Mesenteric fat pad (tissue), 1 donor: ENCODE results near the gene ALPL. TPM values are rescaled to one million over a fixed set of nuclear protein-coding genes. Genes with fewer than 3 reads are reported as not detected.
"Not testable (repeated sequence)": the region's sequence is repeated elsewhere in the genome, so short reads cannot be mapped to it uniquely, and the experiment has no call there.

Experiments used
- DNase-seq: peaks from one replicate; pipeline ENCODE4 v3.0.0-alpha.2; 2020; ENCODE audit warnings: low spot score
- total RNA-seq: library from RNA; stranded (reverse); fragmentation: NEBNext Ultra II Directional; extraction: Animal tissue kit (Norgen Biotek cat#: 25700); gene quantifications from one replicate; pipeline ENCODE4 v1.2.1, GENCODE V29; 2021
- donor health status: DM: yes; HTN: yes; CAD: no.

The ALPL gene
- total RNA-seq, 1 donor from 2014 or later, result 129 TPM

DNA sequence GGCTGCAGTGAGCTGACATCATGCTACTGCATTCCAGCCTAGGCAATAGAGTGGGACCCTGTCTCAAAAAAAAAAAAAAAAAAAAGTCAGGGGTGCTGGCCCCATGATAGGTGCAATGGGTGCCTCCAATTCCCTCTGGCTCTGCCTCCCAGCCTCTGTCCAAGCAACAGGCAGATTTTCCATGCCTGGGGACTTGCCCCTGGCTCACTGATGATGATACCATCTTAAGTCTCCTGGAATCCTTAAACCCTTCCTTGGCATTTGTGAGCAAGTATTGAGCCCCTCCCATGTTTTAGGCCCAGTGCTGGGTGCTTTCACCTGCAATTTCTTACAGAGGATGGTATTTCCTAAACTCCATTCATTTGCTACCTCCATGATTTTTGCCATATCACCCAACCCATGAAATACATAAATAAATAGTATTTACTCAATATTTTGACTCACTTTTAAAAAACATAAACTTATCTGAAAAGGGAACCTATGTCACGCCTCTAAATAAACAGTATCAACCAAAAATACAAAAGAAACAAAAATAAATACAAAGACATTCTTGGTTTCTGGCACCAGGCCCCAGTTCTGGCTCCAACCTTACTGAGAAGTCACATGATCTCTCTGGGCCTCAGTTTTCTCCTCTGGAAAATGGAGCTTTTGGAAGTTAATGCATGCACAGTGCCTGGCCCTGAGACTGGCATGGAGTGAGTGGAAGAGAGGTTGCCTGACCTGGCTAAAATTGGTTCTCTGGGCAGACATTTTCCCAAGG lies 1.5 kb upstream of the ALPL start:
- DNase-seq, result no peak

DNA sequence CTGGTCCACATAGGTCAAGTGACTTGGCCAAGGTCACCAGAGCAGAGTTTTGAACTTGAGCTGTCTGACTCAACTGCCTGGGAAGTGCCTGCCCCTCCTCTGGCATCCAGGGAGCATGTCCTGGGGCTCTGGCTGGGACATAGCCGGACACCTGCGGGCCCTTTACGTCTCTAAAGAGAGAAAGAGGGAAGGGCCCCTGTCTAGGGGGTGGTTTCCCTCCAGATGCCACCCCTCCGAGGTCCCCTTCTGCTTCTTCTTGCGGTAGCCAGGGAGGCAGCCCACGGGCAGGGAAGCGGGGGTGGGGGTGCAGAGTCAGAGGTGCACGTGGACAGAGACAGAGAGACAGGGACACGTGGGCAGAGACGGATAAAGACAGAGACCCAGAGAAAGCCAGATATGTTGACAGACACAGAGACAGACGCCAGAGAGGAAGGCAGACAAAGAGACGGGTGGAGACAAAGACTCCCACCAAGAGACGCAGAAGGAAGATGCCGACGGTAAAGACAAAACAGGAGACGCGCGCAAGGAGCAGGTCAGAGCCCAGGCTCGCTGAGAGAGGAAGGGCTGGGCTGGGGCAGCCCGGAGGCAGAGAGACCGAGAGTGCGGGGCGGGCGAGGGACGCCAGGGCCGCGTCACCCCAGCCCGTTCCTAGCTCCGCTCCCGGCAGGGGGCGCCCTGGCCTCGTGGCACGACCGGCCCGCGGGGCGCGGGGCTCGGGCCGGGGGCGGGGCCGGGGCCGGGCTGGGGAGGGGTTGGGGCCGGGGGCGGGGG lies 458 bp upstream of the ALPL start:
- DNase-seq, result peak; percentile 94

DNA sequence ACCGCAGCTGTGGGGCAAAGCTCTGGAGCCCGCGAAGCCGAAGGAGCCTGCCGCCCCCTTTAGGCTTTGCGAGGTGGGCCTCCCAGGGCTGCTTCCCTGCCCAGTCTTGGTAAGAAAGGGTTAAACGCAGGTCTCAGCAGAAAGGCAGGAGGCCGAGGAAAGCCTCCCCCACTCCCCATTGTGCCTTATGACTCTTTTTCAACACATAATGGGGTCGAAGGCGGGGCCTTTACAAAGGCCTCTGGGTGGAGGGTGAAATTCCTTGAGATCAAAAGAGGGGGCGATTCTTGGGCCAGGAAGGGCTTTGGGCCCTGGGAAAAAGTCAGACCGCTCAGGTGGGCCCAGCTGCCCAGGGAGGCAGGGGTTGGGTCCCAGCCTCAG lies 880 bp downstream of the ALPL start:
- DNase-seq, result no peak

DNA sequence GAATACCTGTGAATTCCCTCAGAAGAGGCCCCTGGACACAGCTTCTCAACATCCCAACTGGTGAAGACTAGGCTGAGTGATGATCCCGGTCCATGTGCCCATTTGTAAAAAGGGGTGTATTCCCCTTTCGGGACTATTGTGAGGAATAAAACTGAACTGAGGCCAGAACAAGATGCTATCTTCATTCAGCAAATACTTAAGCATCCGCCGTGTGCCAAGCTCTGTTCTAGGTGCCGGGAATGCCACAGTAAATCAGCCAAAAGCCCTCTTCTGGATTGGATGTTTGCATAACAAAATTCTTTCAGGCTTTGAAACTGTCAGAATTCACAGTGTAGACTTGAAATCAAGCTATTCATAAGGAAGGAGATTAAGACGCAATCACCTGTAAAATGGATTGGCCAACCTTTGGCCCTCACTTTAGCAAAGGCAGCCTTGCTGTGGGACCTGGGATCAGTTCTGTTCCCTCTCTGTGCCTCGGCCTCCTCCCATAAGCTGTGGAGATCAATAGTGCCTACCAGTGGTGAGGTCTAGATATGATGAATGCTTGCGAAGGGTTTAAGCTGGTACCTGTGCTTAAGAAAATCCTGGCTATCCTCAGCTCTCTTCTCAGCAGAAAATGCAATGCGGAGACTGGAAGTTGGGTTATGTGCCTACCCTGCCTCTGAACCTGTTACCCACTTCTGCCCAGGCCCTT lies 1.8 kb downstream of the ALPL start:
- DNase-seq, result no peak

DNA sequence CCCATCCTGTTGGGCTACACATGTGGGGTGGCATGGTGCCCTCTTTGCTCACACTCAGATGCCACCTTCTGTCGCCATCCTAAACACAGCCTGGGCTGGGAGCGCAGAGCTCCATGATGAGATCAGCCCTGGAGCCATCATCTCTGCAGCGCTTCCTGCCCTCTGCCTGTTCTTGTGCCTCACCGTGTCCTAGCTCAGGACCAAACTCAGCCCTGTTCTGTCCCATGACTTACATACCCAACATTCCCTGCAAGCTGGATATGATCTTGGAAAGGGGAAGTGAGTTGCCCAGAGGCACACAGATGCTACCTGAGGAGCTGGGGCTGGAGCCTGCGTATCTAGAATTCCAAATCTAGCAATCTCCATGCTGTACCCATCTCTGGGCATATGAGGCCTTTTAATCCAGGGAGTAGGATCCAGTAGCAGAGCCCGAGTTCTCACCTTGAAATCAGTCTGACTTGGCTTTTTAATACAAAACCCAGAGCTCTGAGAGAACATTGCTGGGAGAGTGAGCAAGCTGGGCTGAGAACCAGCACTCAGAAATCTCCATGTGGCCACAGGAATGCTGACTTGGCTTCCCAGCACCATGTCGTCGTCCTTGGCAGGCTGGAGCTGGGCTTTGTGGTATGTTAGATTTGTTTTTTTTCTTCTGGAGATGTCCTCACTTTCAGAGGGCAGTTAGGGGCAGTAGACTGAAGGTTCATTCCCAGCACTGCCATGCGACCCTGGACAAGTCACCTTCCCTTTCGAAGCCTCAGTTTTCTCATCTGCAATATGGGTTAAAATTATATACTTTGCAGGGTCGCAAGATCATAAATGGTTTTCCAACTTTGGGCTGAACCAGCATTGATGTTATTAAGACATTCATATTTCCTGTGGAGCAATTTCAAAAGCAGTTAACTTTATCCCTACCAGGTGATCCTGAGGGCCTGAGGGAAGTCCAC lies 2.6 kb downstream of the ALPL start:
- no peak for DNase-seq

DNA sequence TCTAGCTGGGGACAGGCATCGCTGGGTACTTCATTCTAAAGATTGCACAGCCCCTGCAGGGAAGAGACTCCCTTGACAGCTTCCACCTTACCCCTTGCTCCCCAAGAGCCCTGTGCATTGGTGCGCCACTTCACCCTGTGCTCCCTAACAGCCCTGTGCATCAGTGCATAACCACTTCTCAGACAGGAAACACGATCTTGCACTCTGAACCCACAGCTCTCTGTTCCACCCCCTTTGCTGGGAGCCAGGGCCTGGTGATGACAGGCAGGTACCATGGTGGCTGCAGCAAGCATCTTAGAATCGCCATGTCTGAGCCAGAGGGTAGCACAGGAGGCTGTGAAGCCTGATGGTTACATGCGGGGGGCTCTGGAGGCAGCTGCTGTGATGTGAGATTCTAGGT lies 5.0 kb downstream of the ALPL start:
- no peak for DNase-seq

DNA sequence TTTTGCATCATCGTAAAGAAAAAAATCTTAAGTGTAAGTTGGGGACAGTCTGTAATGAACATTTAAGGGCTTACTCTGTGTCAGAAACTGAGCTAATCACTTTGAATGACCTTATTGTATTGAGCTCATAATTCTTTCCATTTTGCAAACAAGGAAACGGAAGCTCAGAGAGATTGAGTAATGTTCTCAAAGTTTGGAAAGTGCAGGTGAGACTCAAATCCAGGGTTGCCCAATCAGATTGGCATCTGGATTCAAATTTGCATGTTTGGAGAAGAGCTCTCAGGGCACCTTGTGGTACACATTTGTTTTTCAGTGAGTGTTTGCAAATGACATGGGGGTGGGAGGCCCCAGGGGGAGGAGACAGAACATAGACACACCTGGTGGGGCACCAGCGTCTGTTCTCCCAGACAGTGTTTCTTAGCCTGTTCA lies 8.0 kb downstream of the ALPL start:
- no peak for DNase-seq

DNA sequence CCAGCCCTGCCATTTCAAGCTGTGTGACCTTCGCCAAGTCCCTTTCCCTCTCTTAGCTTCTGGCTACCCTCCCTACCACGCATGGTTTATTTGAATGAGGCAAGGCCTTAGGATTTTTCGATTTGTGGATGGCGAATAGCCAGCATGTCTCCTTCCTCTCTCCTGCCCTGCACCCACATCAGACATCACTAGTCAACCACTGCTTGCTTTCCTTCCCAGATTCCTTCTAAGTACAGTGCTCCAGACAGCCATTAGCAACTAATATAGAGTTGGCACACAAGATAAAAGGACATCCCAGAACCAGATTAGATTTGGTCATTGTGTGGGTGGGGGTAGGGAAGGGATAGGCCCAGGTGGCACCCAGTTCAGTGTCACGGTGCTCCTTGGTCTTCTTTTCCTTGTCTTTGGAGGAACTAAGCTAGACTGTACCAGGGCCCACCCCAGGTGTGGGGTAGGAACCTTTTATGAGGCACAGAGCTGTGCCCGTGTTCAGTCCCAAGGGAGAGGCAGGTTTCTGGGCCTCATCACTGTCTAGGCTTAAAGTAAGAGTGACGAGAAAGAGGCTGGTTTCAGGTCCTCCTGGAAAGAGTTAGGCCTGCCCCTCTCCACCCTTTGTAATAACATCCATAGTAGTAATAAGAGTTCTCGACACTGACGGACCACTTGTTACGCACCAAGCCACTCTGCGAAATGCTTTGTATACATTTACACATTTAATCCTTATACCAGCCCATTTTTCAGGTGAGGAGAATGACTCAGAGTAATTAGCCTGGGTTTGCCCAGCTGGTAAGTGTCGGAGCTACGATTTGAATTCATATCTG lies 8.6 kb downstream of the ALPL start:
- DNase-seq, result no peak

DNA sequence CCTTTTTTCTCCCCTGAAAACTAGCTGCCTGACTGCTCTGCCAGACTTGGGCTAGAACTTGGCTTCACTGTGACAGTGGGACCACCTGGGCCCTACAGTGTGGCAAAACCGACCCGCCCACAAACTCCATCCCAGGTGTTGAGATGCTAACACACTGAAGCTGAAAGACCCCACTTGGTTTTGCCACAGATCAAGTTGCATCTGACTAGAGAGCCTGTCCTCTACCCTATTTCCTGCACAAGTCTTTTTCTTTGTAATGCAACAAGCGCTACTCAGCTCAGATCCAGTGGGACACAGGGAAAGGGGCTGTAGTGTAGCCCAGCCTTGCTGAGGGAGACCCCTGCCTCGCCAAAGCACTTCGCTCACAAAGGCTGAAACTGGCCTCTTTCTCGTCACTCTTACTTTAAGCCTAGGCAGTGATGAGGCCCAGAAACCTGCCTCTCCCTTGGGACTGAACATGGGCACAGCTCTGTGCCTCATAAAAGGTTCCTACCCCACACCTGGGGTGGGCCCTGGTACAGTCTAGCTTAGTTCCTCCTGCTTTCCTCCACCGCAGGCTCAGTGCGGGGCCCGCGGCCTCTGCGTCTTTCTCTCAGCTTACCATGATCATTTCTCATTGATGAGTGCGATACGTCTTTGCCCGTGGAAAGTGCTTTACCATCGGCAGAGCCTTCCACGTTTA lies 9.7 kb downstream of the ALPL start:
- no peak for DNase-seq

DNA sequence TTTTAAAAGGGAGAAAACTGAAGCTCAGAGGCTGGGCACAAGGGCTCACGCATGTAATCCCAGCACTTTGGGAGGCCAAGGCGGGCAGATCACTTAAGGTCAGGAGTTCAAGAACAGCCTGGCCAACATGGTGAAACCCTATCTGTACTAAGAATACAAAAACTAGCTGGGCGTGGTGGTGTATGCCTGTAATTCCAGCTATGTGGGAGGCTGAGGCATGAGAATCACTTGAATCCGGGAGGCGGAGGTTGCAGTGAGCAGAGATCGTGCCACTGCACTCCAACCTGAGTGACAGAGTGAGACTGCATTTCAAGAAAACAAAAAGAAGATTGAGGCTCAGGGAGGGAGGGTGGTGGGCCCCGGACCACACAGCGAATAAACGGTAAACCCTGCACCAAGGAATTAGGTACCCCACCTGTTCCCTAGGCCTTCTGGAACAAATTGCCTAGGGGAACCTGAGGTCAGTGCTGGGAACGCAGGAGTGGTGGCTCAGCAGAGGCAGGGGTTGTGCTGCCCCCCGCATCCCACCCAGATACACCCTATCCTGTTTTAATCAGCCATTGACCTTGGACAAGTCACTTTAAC lies 10.4 kb downstream of the ALPL start:
- DNase-seq, result not testable (repeated sequence)

DNA sequence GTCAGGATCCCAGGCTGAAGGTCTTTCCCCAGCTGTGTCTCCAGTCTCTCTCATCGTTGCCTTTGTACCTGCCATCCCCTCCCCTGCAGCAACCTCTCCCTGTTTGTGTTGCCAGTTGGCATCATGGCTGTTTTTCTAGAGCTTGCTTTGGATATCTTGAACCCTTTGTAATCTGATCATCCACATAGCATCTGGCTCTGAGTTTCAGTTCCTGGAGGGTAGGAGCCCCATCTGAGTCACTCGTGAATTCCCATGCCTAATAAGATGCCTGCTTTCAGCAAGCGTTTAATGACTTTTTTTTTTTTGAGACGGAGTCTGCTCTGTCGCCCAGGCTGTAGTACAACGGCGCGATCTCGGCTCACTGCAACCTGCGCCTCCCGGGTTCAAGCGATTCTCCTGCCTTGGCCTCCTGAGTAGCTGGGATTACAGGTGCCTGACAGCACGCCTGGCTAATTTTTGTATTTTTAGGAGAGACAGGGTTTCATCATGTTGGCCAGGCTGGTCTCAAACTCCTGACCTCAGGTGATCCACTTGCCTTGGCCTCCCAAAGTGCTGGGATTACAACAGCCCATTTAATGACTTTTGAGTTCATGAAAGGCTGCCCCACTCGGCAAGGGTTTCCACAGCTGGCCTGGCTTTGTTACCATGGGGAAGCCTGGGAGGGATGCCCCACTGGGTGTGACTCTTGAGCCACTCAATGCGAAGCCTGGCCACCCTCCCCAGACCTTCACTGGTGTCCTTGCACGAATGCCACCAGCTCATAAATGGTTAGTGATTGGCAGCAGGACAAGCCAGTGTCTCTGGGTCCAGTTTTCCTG lies 11.9 kb downstream of the ALPL start:
- no peak for DNase-seq

DNA sequence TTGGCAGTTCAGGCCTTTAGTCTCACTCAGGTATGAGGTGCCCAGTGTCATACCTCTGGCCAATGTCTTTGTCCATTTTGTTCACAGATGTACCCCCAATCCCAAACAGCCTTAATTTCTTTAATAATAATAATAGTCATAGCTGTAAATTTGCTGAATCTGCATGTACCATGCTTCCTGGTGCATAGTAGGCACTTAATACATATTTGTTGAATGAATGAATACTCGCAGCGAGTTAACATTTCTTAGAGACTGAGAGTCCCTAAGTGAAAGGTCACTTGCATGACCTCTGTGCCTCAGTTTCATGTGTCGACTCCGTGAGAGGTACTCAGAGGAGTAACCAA lies 12.5 kb downstream of the ALPL start:
- DNase-seq, result no peak

DNA sequence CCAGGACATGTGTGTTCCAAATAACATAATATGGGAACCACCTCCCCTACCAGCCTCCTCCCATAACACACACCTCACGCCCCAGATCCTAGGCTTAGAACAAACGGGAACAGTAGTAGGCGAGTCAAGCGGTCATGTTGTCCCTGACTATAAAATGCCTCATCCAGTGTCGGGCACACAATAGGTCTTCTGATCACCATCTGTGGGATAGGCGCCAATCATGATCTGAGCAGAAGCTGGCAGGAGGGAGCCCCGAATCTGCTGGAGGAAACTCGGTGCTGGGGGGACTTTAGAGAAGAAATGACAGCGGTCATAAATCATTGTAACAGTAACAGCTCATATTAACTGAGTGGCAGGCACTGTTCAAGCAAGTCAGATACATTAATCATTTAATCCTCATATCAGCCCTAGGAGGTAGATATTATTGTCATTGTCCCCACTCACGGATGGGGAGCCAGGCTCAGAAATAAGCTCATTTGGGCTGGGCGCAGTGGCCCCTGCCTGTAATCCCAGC lies 13.4 kb downstream of the ALPL start:
- DNase-seq, result no peak

DNA sequence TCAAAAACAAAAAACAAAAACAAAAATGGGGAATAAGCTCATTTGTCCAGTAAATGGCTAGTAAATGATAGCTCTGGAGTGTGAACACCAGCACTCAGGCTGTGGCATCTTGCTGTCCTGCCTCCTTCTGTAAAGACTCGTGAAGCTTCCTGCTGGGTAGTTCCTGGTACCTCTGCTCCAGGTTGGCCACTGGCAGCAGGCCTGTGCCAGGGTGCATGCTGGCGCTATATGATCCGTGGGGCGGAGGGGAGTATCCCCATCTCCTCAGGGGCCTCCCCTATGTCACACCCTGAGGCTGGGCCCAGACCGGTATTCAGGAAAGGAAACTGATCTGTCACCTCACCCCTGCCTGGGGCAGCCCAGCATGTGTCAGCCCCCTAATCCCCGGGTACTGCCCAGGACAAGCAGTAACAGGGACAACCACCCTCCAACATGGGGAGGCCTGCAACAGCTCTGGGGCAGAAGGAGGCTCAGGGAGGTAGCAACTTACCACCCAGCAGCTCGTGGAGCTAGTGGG lies 14.1 kb downstream of the ALPL start:
- DNase-seq, result no peak

DNA sequence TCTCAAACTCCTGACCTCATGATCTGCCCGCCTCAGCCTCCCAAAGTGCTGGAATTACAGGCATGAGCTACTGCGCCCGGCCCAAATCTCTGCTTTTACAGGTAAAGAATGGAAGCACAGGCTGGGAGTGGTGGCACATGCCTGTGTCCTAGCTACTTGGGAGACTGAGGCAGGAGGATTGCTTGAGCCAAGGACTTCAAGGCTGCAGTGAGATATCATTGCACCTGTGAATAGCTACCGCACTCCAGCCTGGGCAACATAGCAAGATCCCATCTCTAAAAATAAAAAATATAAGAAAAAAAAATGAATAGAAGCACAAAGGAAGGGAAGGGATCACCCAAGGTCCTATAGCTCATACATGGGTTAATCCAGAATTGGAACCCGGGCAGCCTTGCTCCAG lies 15.0 kb downstream of the ALPL start:
- DNase-seq, result no peak

DNA sequence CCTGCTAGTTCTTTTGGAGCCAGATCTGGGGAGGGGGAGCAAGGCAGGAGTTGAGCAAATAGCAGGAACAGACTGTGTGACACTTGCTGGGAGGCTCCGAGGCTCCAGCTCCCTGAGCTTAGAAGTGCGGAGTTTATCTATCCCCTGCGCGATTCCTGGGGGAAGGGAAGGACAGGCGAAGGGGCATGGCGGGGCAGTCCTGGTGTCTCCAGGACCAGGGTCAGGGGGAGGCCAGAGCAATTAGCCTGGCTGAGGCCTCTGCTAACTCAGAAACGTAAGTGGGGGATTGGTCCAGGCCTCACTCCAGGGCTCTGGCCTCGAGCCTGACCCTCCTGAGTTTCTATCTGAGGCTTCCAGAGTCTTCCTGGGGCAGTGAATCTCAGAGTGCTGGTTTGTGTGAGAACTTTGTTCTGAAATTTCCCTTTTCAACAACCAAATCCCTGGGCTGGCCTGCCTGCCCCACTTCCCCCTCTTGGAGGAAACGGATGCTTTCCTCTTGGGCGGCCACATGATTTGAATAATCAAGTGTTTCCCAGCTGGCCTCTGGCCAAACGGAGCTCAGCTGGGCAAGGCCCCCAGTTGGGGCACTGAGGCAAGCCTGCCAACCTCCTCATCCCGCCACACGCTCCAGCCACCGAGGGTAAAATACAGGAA lies 15.6 kb downstream of the ALPL start:
- DNase-seq, result no peak

DNA sequence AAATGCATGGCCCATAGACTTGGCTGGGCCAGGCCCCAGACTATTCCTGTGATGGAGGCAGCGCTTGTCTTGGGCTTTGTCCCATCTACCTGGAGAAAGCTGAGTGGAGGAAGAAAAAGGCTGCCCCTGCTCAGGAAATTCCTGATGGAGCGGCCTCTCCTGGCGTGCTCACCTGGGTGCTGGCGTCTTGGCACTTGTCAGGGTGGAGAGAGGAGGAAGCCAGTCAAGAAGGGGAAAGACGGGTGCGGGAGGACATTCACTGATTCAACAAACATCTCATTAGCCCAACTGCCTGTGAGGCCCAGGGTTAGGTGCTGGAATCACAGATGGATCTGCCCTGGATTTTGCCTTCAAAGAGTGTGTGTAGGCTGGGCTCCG lies 16.1 kb downstream of the ALPL start:
- no peak for DNase-seq

DNA sequence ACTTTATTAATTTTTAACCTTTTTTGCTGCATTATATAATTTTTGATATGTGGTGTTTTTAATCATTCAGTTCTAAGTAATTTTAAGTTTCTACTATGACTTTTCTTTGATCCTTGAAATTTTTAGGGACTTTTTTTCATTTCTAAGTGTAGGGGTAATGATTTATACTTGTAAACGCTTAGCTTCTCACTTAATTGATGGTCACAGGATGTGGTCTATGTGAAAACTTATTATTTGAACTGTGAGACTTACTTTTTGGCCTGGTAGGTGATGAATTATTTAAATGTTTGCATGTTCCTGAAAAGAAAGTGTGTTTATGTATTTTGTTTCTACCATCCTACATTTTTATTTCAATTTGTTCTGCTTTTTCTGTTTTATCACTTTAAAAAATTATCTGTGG lies 17.2 kb downstream of the ALPL start:
- DNase-seq, result no peak
